Cardiac septum (tissue), 1 donor: Measurements from ENCODE around the gene DOCK3. TPM values are rescaled to one million over a fixed set of nuclear protein-coding genes. Genes with fewer than 3 reads are reported as not detected.

Experiments used
- DNase-seq: peaks from one replicate; pipeline ENCODE4 v3.0.0-alpha.2; 2020; ENCODE audit warnings: low spot score
- intact Hi-C: fragments of 100-400 bp; cut with DNase I; formaldehyde crosslinking; loops from one replicate; pipeline ENCODE4 v1.14.0; 2022
- total RNA-seq: library from RNA; stranded (reverse); fragmentation: NEBNext Ultra II Directional; extraction: Animal tissue kit (Norgen Biotek cat#: 25700); gene quantifications from one replicate; pipeline ENCODE4 v1.2.1, GENCODE V29; 2021
- donor health status: DM: no; HTN: no; CAD: no.

The DOCK3 gene
- total RNA-seq, 1 donor from 2014 or later, result 6.1 TPM

- intact Hi-C loops, result no loop called here
- DNase-seq, result no peak
These were observed 636.3 kb downstream of the DOCK3 start for GRCh38 chr3:51311055-51311454.

GRCh38 chr3:51328206-51328605 lies 653.5 kb downstream of the DOCK3 start:
- intact Hi-C loops, result no loop called here
- no peak for DNase-seq

GRCh38 chr3:51330046-51330445 lies 655.3 kb downstream of the DOCK3 start:
- DNase-seq, result no peak
- intact Hi-C loops, result no loop called here

DNA sequence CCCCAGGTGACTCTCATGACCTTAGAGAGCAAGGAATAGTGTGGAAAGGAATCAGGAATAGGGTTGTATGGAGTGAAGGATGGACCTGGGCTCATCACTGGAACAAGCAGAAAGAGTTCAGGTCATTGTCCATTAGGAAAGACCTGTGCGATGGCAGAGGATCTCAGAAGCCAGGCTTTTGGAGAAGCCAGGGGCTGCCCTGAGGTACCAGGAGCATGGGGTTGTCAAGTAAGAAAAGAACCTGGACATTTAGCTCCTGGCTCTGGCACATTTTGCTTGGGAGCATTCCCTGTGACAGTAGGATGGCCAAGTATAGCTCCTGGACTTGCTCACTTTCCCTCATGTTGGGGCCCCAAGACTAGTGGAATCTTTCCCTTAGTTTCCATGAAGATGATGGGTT lies 657.4 kb downstream of the DOCK3 start:
- DNase-seq, result no peak
- intact Hi-C loops, result no loop called here

DNA sequence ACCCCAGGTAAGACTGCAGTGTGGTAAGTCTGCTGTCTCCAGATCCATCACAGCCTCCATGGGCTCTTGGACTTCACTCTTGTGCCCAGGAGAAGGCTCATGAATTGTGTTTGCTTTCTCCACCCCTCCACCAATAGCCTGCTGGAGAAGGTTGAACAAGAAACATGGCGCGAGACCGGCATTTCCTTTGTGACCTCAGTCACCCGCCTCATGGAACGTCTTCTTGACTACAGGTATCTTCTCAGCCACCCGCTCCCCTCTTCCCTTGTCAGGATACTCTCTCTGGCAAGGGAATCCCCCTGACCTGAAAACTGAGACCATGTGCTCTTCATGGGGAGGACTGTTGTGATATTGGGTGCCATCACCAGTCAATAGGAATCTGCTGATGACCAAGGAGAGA lies 658.3 kb downstream of the DOCK3 start:
- intact Hi-C loops, result no loop called here
- no peak for DNase-seq

DNA sequence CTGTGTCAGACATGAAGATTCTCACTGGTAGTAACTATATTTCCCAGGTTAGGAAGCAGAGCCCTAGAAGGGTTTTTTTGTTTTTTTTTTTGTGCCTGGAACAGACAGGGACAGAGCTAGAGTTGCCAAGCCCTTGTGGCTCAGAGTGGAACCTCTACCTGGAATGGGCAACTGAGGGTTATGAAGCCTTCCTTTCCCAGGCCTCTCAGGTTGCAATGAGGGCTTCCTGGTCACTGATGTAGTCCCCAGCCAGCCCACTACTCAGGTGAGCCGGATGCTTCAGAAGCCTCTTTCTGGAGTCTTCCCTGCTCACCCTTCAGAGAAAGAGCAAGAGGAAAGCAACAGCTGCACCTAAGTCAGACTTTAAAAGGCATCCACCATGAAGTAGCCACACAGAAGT lies 661.5 kb downstream of the DOCK3 start:
- DNase-seq, result no peak
- intact Hi-C loops, result no loop called here

DNA sequence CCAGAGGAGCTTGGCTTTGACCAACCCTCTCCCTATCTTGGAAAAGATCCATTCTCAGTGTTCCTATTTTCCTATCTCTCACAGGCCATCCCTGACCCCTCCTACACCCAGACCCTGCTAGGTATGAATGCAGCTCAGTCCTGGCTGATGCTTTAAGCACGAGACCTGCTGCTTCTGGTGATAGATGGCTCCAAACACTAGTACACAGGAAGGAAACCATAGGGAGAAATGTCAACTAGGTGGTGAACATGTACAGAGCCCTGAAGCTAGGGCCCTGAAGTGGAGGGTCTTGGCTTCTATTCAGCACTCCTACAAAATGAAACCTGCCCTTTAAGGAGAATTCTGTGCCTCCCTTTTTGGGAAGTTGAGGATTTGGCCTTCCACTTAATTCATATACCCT lies 662.9 kb downstream of the DOCK3 start:
- DNase-seq, result no peak
- intact Hi-C loops, result no loop called here

DNA sequence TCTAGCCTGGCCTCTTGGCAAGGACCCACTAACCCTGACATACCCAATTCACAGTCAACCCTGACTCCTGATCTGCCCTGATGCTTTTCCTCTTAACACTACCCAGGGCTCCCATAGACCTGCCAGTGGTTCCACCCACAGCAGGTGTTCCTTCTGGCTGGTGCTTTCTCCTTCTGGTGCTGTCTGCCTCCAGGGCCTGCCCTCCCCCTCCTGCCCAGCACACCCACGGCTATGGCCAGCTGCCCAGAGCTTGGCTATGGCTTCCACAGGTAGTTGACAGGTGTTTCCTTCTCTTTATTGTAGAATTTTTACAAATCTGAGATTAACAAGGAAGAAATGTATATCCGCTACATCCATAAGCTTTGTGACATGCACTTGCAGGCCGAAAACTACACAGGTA lies 663.9 kb downstream of the DOCK3 start:
- no peak for DNase-seq
- intact Hi-C loops, result no loop called here

GRCh38 chr3:51340013-51340829 lies 665.5 kb downstream of the DOCK3 start:
- intact Hi-C loops, result no loop called here
- no peak for DNase-seq

GRCh38 chr3:51340989-51341636 lies 666.4 kb downstream of the DOCK3 start:
- DNase-seq, result no peak
- intact Hi-C loops, result no loop called here

GRCh38 chr3:51343918-51344687 lies 669.4 kb downstream of the DOCK3 start:
- DNase-seq, result no peak
- intact Hi-C loops, result no loop called here

- intact Hi-C loops, result no loop called here
- DNase-seq, result peak; percentile 19
These were observed 676.0 kb downstream of the DOCK3 start for GRCh38 chr3:51350751-51351150.

GRCh38 chr3:51353131-51353530 lies 678.4 kb downstream of the DOCK3 start:
- peak; percentile 29 for DNase-seq
- intact Hi-C loops, result no loop called here

DNA sequence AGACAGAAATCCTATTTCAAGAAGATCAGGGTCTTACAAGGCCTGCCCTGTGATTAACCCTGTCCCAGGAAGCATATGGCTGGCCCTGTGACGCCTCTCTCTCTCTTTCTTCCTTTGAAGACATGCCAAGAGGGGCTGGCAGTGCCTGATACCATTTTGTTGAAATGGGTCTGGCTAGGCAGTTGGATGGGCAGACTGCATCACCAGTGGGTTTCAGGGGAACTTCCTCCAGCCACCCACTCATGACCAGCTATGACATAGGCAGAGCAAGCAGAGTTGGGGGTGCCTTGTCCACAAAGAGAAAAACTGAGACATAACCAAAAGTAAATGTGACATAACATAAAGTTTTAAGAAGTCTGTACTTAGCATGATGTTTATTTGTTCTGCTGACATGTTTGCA lies 679.0 kb downstream of the DOCK3 start:
- peak; percentile 50 for DNase-seq
- intact Hi-C loops, result no loop called here

GRCh38 chr3:51354172-51354571 lies 679.4 kb downstream of the DOCK3 start:
- intact Hi-C loops, result no loop called here
- DNase-seq, result peak; percentile 12

GRCh38 chr3:51354731-51355615 lies 680.2 kb downstream of the DOCK3 start:
- peak; percentile 22 for DNase-seq
- intact Hi-C loops, result no loop called here

DNA sequence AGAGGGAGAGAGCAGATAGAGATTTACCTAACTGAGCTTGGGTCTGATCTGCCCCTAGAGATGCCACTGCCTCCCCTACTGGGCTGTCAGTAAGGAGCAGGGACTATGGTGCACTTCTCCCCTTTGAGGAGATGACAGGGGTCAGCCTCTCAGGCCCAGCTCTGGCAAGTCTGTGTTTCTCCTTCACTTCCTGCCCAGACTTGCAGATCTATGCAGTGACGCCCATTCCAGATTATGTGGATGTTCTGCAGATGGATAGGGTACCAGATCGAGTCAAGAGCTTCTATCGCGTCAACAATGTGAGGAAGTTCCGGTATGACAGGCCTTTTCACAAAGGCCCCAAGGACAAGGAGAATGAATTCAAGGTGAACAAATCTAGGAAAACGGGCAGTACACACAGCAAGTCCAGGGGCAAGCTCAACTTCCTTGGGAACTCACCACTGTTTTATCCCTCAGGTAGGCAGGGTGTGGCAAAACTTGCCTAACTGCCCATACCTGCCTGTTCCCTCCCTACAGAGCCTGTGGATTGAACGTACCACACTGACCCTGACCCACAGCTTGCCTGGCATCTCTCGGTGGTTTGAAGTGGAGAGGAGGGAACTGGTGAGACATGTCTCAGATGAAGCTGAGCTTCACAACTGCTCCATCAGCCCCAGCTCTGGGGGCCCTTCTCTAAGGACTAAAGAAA lies 681.3 kb downstream of the DOCK3 start:
- peak; percentile 29 for DNase-seq
- intact Hi-C loops, result no loop called here

GRCh38 chr3:51357856-51358255 lies 683.1 kb downstream of the DOCK3 start:
- DNase-seq, result peak; percentile 66
- intact Hi-C loops, result no loop called here

GRCh38 chr3:51358981-51359380 lies 684.3 kb downstream of the DOCK3 start:
- intact Hi-C loops, result no loop called here
- DNase-seq, result peak; percentile 41
